Endothelial cell of umbilical vein (primary cell): Measurements from ENCODE around the gene MSL3B.

Experiments
- BruUV-seq: library from RNA; stranded (reverse); fragments of 400-500 nt; replicated peaks from 2 replicates; lab custom pipeline; 2021; lab: Mats Ljungman, UMichigan
- CTCF ChIA-PET: fragments of 300-600, 350-600 bp; sonication (Branson Sonifier 250); formaldehyde crosslinking; loops from one replicate; lab custom pipeline; 2021; ENCODE audit warnings: antibody characterized with exemption, inconsistent platforms; lab: Charles Lee
- POLR2A ChIA-PET: fragments of 300-600, 350-600 bp; sonication (Branson Sonifier 250); formaldehyde crosslinking; loops from one replicate; lab custom pipeline; 2021; ENCODE audit warnings: antibody characterized with exemption, inconsistent platforms; lab: Charles Lee
- DNase-seq: peaks from one replicate; pipeline ENCODE4 v3.0.0-alpha.2; 2011; ENCODE audit warnings: low read depth, low spot score
- FAIRE-seq: peaks from 2 replicates; lab custom pipeline; 2011; peaks lifted over from hg19 to GRCh38; lab: Jason Lieb, UNC
- H2AFZ ChIP-seq: 2 replicates; pipeline ENCODE4 v1.6.0; 2012; ENCODE audit warnings: low read depth, low read length, control low read depth, inconsistent platforms
- H3K27ac ChIP-seq: 2 replicates; pipeline ENCODE4 v1.5.1; 2011; ENCODE audit warnings: low read depth, mild to moderate bottlenecking, control low read depth, low read length, moderate library complexity; ENCODE audit not compliant: insufficient read depth
- H3K27me3 ChIP-seq, 2 experiments: 2 replicates each; pipeline versions ENCODE4 v1.6.0 to v1.6.1; 2011; ENCODE audit warnings: low read length in 2 of 2, mixed read lengths in 1 of 2; ENCODE audit not compliant: control insufficient read depth in 2 of 2, insufficient read depth in 2 of 2
- H3K36me3 ChIP-seq, 2 experiments: 2 replicates in 1 of 2; 3 replicates in 1 of 2; pipeline ENCODE4 v1.5.1; 2011; ENCODE audit warnings: low read length in 2 of 2, mild to moderate bottlenecking in 1 of 2, moderate library complexity in 1 of 2; ENCODE audit not compliant: control insufficient read depth in 2 of 2, insufficient read depth in 2 of 2; ENCODE audit errors: extremely low read depth in 1 of 2
- H3K4me1 ChIP-seq: 3 replicates; pipeline ENCODE4 v1.5.1; 2011; ENCODE audit warnings: mild to moderate bottlenecking, low read length; ENCODE audit not compliant: control insufficient read depth, insufficient read depth; ENCODE audit errors: extremely low read depth
- H3K4me2 ChIP-seq: 2 replicates; pipeline ENCODE4 v1.6.1; 2011; ENCODE audit warnings: low read length, control low read depth, mixed read lengths; ENCODE audit not compliant: insufficient read depth
- H3K4me3 ChIP-seq, 3 experiments: fragments of 200-600 bp in 1 of 3; sonication (generic), shearing (Covaris generic) in 1 of 3; replicated peaks in 1 of 3; 2 replicates each; pipeline ENCODE4 v1.5.1; 2011 to 2016; ENCODE audit warnings: control low read depth in 3 of 3, low read length in 3 of 3, mild to moderate bottlenecking in 2 of 3, inconsistent platforms in 1 of 3, low read depth in 1 of 3, moderate library complexity in 1 of 3; ENCODE audit not compliant: insufficient read depth in 1 of 3
- H3K79me2 ChIP-seq: 2 replicates; pipeline ENCODE4 v1.6.0; 2012; ENCODE audit warnings: low read length, inconsistent platforms; ENCODE audit not compliant: control insufficient read depth, insufficient read depth
- H3K9ac ChIP-seq: replicated peaks from 2 replicates; pipeline ENCODE3; 2011; ENCODE audit warnings: low read length, control low read depth; ENCODE audit not compliant: insufficient read depth; ENCODE audit errors: extremely low read depth
- H3K9me1 ChIP-seq: replicated peaks from 3 replicates; pipeline ENCODE4 v1.6.0; 2011; ENCODE audit warnings: mild to moderate bottlenecking, low read length; ENCODE audit not compliant: control insufficient read depth, insufficient read depth; ENCODE audit errors: extremely low read depth
- H3K9me3 ChIP-seq: replicated peaks from 2 replicates; pipeline ENCODE4 v1.5.1; 2012; ENCODE audit warnings: low read length, inconsistent platforms; ENCODE audit not compliant: control insufficient read depth, insufficient read depth
- H4K20me1 ChIP-seq: replicated peaks from 2 replicates; pipeline ENCODE3; 2011; ENCODE audit warnings: mild to moderate bottlenecking, low read length; ENCODE audit not compliant: control insufficient read depth, insufficient read depth; ENCODE audit errors: extremely low read depth
- EZH2 ChIP-seq: IDR thresholded peaks from 2 replicates; pipeline ENCODE4 v1.6.1; 2012; ENCODE audit warnings: borderline replicate concordance, low read depth, mild to moderate bottlenecking, moderate library complexity, low read length, inconsistent platforms; ENCODE audit not compliant: severe bottlenecking
- FOS ChIP-seq: IDR thresholded peaks from 2 replicates; pipeline ENCODE4 v1.6.1; 2011; ENCODE audit warnings: mild to moderate bottlenecking, low read length, moderate library complexity, borderline replicate concordance; ENCODE audit not compliant: insufficient read depth
- GATA2 ChIP-seq: IDR thresholded peaks from 2 replicates; pipeline ENCODE4 v1.7.0; 2011; ENCODE audit warnings: low read depth, mild to moderate bottlenecking, moderate library complexity, mixed read lengths, low read length; ENCODE audit not compliant: insufficient read length, insufficient read depth
- JUN ChIP-seq: IDR thresholded peaks from 2 replicates; pipeline ENCODE4 v1.6.1; 2011; ENCODE audit warnings: borderline replicate concordance, low read depth; ENCODE audit not compliant: insufficient read length, insufficient read depth
- MYC ChIP-seq: IDR thresholded peaks from one replicate; pipeline ENCODE4 v1.6.1; 2011; ENCODE audit warnings: mild to moderate bottlenecking, low read depth, low read length
- POLR2A ChIP-seq: IDR thresholded peaks from 2 replicates; pipeline ENCODE4 v1.6.1; 2012; ENCODE audit warnings: low read depth, mild to moderate bottlenecking, control low read depth, low read length
- POLR2AphosphoS5 ChIP-seq: IDR thresholded peaks from 2 replicates; pipeline ENCODE4 v1.6.1; 2012; ENCODE audit warnings: low read depth, mild to moderate bottlenecking, control low read depth, low read length, moderate library complexity; ENCODE audit not compliant: insufficient read depth
- dilution Hi-C: fragments of 300-500 bp; cut with MboI; formaldehyde crosslinking; loops from one replicate; pipeline ENCODE4 v1.15.0; 2019; ENCODE audit warnings: low sequenced_read_pairs; ENCODE audit not compliant: extremely low pct_ligation_motif_present
- intact Hi-C: fragments of 100-400 bp; cut with micrococcal nuclease; formaldehyde crosslinking; loops from one replicate; pipeline ENCODE4 v1.10.0; 2022
- TF ChIP-seq, protein P1 (sequence below), 2 donors: IDR thresholded peaks; 1 replicate in 1 of 2; 2 replicates in 1 of 2; pipeline ENCODE4 v1.5.1; 2011; ENCODE audit warnings: low read length in 2 of 2, mild to moderate bottlenecking in 2 of 2, moderate library complexity in 2 of 2, control low read depth in 1 of 2, inconsistent platforms in 1 of 2, low read depth in 1 of 2; ENCODE audit not compliant: insufficient read depth in 1 of 2; ENCODE audit errors: extremely low read depth in 1 of 2
- TF ChIP-seq, protein P2 (sequence below): IDR thresholded peaks from 2 replicates; pipeline ENCODE4 v1.6.1; 2011; ENCODE audit not compliant: insufficient read depth, insufficient read length

MSL3B gene

DNA sequence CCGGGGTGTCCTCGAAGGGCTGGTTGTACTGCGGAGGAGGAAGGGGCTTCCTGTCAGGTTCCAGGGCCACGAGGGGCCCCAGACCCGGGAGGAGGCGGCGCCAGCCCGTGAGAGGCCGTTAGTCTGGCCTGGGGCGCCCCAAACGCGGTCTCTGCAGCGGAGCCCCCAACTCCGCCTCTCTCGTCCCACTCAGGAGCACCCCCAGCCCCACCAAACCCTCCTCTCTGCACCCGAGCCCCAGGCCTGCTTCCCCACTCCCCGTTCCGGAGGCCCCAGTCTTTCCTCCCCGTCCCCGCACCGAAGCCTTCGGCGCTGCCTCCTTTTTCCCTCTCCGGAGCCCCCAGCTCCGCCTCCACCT, 14.3 kb downstream of the MSL3B start:
- intact Hi-C loops (loop anchor here (1.0 to 10.0 kb wide), 7 partner anchors 14 to 643 kb away; partner anchors contain the start of genes ARL4C, DGKD and MSL3B), dilution Hi-C loops (no loop called here)
- peak overlapping the region; percentile 88 to 98 (median 89) for H3K4me3 ChIP-seq
- peaks cover 20% of the 10 kb centered on the region for H3K4me1 ChIP-seq
- no peaks in the 10 kb centered on the region for H4K20me1 ChIP-seq
- H3K79me2 ChIP-seq: peaks cover 53% of the 10 kb centered on the region
- no TSS peak for BruUV-seq
- peak overlapping the region; percentile 86 for H3K4me2 ChIP-seq
- H2AFZ ChIP-seq: peak overlapping the region; percentile 95
- H3K9me3 ChIP-seq: no peaks in the 10 kb centered on the region
- no peak for TF ChIP-seq JUN
- no peak for TF ChIP-seq EZH2
- TF ChIP-seq FOS: no peak
- no peak for TF ChIP-seq POLR2AphosphoS5
- TF ChIP-seq GATA2: no peak
- no peak for TF ChIP-seq MYC
- TF ChIP-seq, protein P1, sequence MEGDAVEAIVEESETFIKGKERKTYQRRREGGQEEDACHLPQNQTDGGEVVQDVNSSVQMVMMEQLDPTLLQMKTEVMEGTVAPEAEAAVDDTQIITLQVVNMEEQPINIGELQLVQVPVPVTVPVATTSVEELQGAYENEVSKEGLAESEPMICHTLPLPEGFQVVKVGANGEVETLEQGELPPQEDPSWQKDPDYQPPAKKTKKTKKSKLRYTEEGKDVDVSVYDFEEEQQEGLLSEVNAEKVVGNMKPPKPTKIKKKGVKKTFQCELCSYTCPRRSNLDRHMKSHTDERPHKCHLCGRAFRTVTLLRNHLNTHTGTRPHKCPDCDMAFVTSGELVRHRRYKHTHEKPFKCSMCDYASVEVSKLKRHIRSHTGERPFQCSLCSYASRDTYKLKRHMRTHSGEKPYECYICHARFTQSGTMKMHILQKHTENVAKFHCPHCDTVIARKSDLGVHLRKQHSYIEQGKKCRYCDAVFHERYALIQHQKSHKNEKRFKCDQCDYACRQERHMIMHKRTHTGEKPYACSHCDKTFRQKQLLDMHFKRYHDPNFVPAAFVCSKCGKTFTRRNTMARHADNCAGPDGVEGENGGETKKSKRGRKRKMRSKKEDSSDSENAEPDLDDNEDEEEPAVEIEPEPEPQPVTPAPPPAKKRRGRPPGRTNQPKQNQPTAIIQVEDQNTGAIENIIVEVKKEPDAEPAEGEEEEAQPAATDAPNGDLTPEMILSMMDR (IDR thresholded peaks at IDR 0.05; ENCODE audit: extremely low read depth in 1 of 2, insufficient read depth in 1 of 2, low read depth in 1 of 2, low read length in 2 of 2): no peak
- TF ChIP-seq POLR2A: no peak
- TF ChIP-seq, protein P2, sequence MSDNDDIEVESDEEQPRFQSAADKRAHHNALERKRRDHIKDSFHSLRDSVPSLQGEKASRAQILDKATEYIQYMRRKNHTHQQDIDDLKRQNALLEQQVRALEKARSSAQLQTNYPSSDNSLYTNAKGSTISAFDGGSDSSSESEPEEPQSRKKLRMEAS: no peak
- H3K36me3 ChIP-seq: peaks cover 0 to 11% of the 10 kb centered on the region in 2 experiments
- H3K27me3 ChIP-seq: no peaks in the 10 kb centered on the region
- peak overlapping the region; percentile 54 for H3K27ac ChIP-seq
- ChIA-PET CTCF (interaction anchor here (1.7 kb wide), 1 partner anchor 405 kb away, joined by 6 read pairs; no protein-coding TSS in a partner anchor), POLR2A (no interaction called here)
- peak overlapping the region; percentile 66 for H3K9ac ChIP-seq
- FAIRE-seq (no peak), DNase-seq (no peak)
- no peaks in the 10 kb centered on the region for H3K9me1 ChIP-seq
